HCT116 (cell line): ENCODE measurements around the gene APOH. TPM values are rescaled to one million over a fixed set of nuclear protein-coding genes. Genes with fewer than 3 reads are reported as not detected.

Experiments used
- ATAC-seq: fragments of 200-7000 bp; cut with Tn5 transposase; 2 replicates; pipeline ENCODE4 v1.9.1; 2020; ENCODE audit warnings: mild to moderate bottlenecking, moderate library complexity
- BruUV-seq: library from RNA; stranded (reverse); fragments of 400-500 nt; replicated peaks from 2 replicates; lab custom pipeline; 2021; lab: Mats Ljungman, UMichigan
- CTCF ChIA-PET: fragments of 300-600 bp; sonication (Branson Sonifier 250); formaldehyde crosslinking; loops from one replicate; lab custom pipeline; 2021; ENCODE audit warnings: antibody characterized with exemption; lab: Charles Lee
- POLR2A ChIA-PET: fragments of 300-600, 350-600 bp; sonication (Branson Sonifier 250); formaldehyde crosslinking; loops from one replicate; lab custom pipeline; 2021; ENCODE audit warnings: antibody characterized with exemption; lab: Charles Lee
- RAD21 ChIA-PET, 2 experiments: fragments of 300-600 bp; sonication (Branson Sonifier 250); formaldehyde crosslinking; loops; one replicate each; lab custom pipeline; 2023; ENCODE audit warnings: low total read pairs in 2 of 2; ENCODE audit not compliant: uncharacterized antibody in 2 of 2, unreplicated experiment in 2 of 2, low non-redundant PET in 1 of 2; lab: Charles Lee
- DNase-seq: peaks from one replicate; pipeline ENCODE4 v3.0.0-alpha.2; 2010; ENCODE audit warnings: low read depth, low spot score
- H2AFZ ChIP-seq: fragments of 200-600 bp; shearing (Covaris generic), sonication (generic); 2 replicates; pipeline ENCODE4 v1.6.1; 2017; ENCODE audit warnings: low read depth, mixed run types, mixed read lengths, antibody characterized with exemption, low read length; ENCODE audit not compliant: poor library complexity, severe bottlenecking
- H3K27ac ChIP-seq: 2 replicates; pipeline ENCODE4 v1.5.1; 2012; ENCODE audit warnings: low read depth, low read length
- H3K27me3 ChIP-seq: fragments of 200-600 bp; sonication (generic); 2 replicates; pipeline ENCODE4 v1.6.1; 2016; ENCODE audit warnings: mixed run types, low read length, mixed read lengths; ENCODE audit not compliant: insufficient read depth
- H3K36me3 ChIP-seq, 2 experiments: fragments of 200-500 bp in 1 of 2; fragments of 200-600 bp in 1 of 2; sonication (Bioruptor generic) in 1 of 2; sonication (generic) in 1 of 2; 2 replicates each; pipeline versions ENCODE4 v1.5.1 to v1.6.1; 2014 to 2016; ENCODE audit warnings: low read length in 2 of 2, inconsistent platforms in 1 of 2, mixed read lengths in 1 of 2, mixed run types in 1 of 2; ENCODE audit not compliant: insufficient read depth in 2 of 2, control insufficient read depth in 1 of 2
- H3K4me1 ChIP-seq, 2 experiments: fragments of 200-600 bp in 1 of 2; sonication (generic) in 1 of 2; 2 replicates each; pipeline versions ENCODE4 v1.5.1 to v1.6.1; 2012 to 2017; ENCODE audit warnings: low read length in 2 of 2, inconsistent platforms in 1 of 2, mild to moderate bottlenecking in 1 of 2, mixed read lengths in 1 of 2, mixed run types in 1 of 2, moderate library complexity in 1 of 2; ENCODE audit not compliant: insufficient read depth in 2 of 2, control insufficient read depth in 1 of 2
- H3K4me2 ChIP-seq: fragments of 200-600 bp; sonication (generic); 2 replicates; pipeline ENCODE4 v1.6.1; 2017; ENCODE audit warnings: mixed run types, low read length, mixed read lengths
- H3K4me3 ChIP-seq, 2 experiments: fragments of 200-600 bp in 1 of 2; sonication (generic) in 1 of 2; replicated peaks in 1 of 2; 2 replicates each; pipeline ENCODE4 v1.5.1; 2011 to 2016; ENCODE audit warnings: low read length in 2 of 2, control low read depth in 1 of 2, low read depth in 1 of 2, mild to moderate bottlenecking in 1 of 2, mixed read lengths in 1 of 2, mixed run types in 1 of 2
- H3K79me2 ChIP-seq: fragments of 200-600 bp; sonication (generic); 2 replicates; pipeline ENCODE4 v1.6.1; 2017; ENCODE audit warnings: mild to moderate bottlenecking, mixed run types, low read length, moderate library complexity, mixed read lengths; ENCODE audit not compliant: insufficient read depth
- H3K9ac ChIP-seq: fragments of 200-600 bp; sonication (generic); 2 replicates; pipeline ENCODE4 v1.6.1; 2016; ENCODE audit warnings: low read length, mixed read lengths
- H3K9me2 ChIP-seq: fragments of 200-600 bp; sonication (generic), shearing (Covaris generic); 2 replicates; pipeline ENCODE4 v1.6.1; 2017; ENCODE audit warnings: mixed run types, mild to moderate bottlenecking, moderate library complexity; ENCODE audit not compliant: insufficient read depth
- H3K9me3 ChIP-seq, 2 experiments: fragments of 200-500 bp in 1 of 2; fragments of 200-600 bp in 1 of 2; sonication (Bioruptor generic) in 1 of 2; sonication (generic) in 1 of 2; 2 replicates each; pipeline ENCODE4 v1.6.1; 2014 to 2017; ENCODE audit warnings: low read length in 2 of 2, mixed read lengths in 2 of 2, inconsistent platforms in 1 of 2, low read depth in 1 of 2, mild to moderate bottlenecking in 1 of 2, mixed run types in 1 of 2, moderate library complexity in 1 of 2; ENCODE audit not compliant: control insufficient read depth in 1 of 2, insufficient read depth in 1 of 2
- H4K20me1 ChIP-seq: fragments of 200-600 bp; sonication (generic), shearing (Covaris generic); 2 replicates; pipeline ENCODE4 v1.6.1; 2017; ENCODE audit warnings: mixed run types, mild to moderate bottlenecking, moderate library complexity; ENCODE audit not compliant: insufficient read depth
- ATF3 ChIP-seq: IDR thresholded peaks from 2 replicates; pipeline ENCODE4 v1.6.1; 2012
- CBX3 ChIP-seq: IDR thresholded peaks from 2 replicates; pipeline ENCODE4 v1.6.1; 2012; ENCODE audit warnings: low read depth
- CTCF ChIP-seq, 3 experiments: fragments of 200-600 bp in 1 of 3; sonication (generic) in 1 of 3; IDR thresholded peaks in 2 of 3; conservative IDR thresholded peaks in 1 of 3; 2 replicates each; pipeline ENCODE4 v1.5.1; 2012 to 2017; ENCODE audit warnings: low read depth in 2 of 3, low read length in 2 of 3, antibody characterized with exemption in 1 of 3, borderline replicate concordance in 1 of 3, control low read depth in 1 of 3, mild to moderate bottlenecking in 1 of 3, mixed read lengths in 1 of 3, mixed run types in 1 of 3, moderate library complexity in 1 of 3; ENCODE audit not compliant: insufficient read depth in 1 of 3
- EGR1 ChIP-seq: IDR thresholded peaks from 2 replicates; pipeline ENCODE4 v1.6.1; 2012; ENCODE audit warnings: low read depth
- ELF1 ChIP-seq: IDR thresholded peaks from 2 replicates; pipeline ENCODE4 v1.6.1; 2012; ENCODE audit warnings: low read depth, borderline replicate concordance
- EZH2 ChIP-seq: fragments of 200-600 bp; sonication (generic); IDR thresholded peaks from 2 replicates; pipeline ENCODE4 v1.6.1; 2017; ENCODE audit warnings: antibody characterized with exemption, mixed run types
- FOSL1 ChIP-seq: IDR thresholded peaks from 2 replicates; pipeline ENCODE4 v1.6.1; 2012; ENCODE audit warnings: low read depth
- JUND ChIP-seq: IDR thresholded peaks from 2 replicates; pipeline ENCODE4 v1.6.1; 2012
- MAX ChIP-seq: IDR thresholded peaks from 2 replicates; pipeline ENCODE4 v1.6.1; 2012
- POLR2A ChIP-seq: IDR thresholded peaks from 2 replicates; pipeline ENCODE4 v1.7.0; 2011; ENCODE audit warnings: borderline replicate concordance; ENCODE audit not compliant: insufficient read depth, insufficient read length; ENCODE audit errors: extremely low read depth
- REST ChIP-seq: IDR thresholded peaks from 2 replicates; pipeline ENCODE4 v1.6.1; 2012; ENCODE audit warnings: low read depth
- SIN3A ChIP-seq: IDR thresholded peaks from 2 replicates; pipeline ENCODE4 v1.6.1; 2012; ENCODE audit warnings: low read depth
- SP1 ChIP-seq: IDR thresholded peaks from 2 replicates; pipeline ENCODE4 v1.6.1; 2012; ENCODE audit warnings: low read depth
- SRF ChIP-seq: IDR thresholded peaks from 2 replicates; pipeline ENCODE4 v1.6.1; 2012; ENCODE audit warnings: low read depth
- ZBTB33 ChIP-seq: IDR thresholded peaks from 2 replicates; pipeline ENCODE4 v1.6.1; 2011; ENCODE audit warnings: mild to moderate bottlenecking, low read length, moderate library complexity; ENCODE audit not compliant: insufficient replicate concordance; ENCODE audit errors: extremely low read depth
- ZFX ChIP-seq: fragments of 450-650 bp; IDR thresholded peaks from 2 replicates; pipeline ENCODE4 v1.6.1; 2017
- ZNF274 ChIP-seq: fragments of 200-500 bp; sonication (Bioruptor generic); IDR thresholded peaks from 2 replicates; pipeline ENCODE4 v1.6.1; 2014; ENCODE audit warnings: mild to moderate bottlenecking, low read depth, low read length, inconsistent platforms
- intact Hi-C: fragments of 100-400 bp; cut with micrococcal nuclease; formaldehyde crosslinking; loops from 2 replicates; pipeline ENCODE4 v1.10.0; 2022
- total RNA-seq: library from RNA; stranded (reverse); gene quantifications from one replicate; pipeline ENCODE4 v1.2.1, GENCODE V29; 2021; ENCODE audit not compliant: unreplicated experiment

Gene APOH
- total RNA-seq, 1 experiment from 2014 or later: 1.7 TPM

GRCh38 chr17:66229783-66230538, 746 bp upstream of the APOH start:
- BruUV-seq: no TSS peak
- POLR2A ChIA-PET: no interaction called here
- DNase-seq (no peak), ATAC-seq (no peak)
- H3K36me3 ChIP-seq: no peaks in the 10 kb centered on the region
- H2AFZ ChIP-seq: no peak overlapping the region
- RAD21 ChIA-PET: no interaction called here
- CTCF ChIA-PET: no interaction called here
- TF ChIP-seq JUND (no peak), ZBTB33 (no peak), POLR2A (no peak), SP1 (no peak), EZH2 (no peak), SRF (no peak), EGR1 (no peak), CTCF (IDR thresholded peaks at IDR 0.05 in 2 of 3, conservative IDR thresholded peaks at IDR 0.05 in 1 of 3; ENCODE audit: borderline replicate concordance in 1 of 3, insufficient read depth in 1 of 3, low read depth in 2 of 3, low read length in 2 of 3) (no peak), SIN3A (no peak), FOSL1 (no peak), ELF1 (no peak), CBX3 (no peak), ZNF274 (no peak), REST (no peak), MAX (no peak), ZFX (no peak), ATF3 (no peak)
- H3K9me2 ChIP-seq: no peaks in the 10 kb centered on the region
- no peaks in the 10 kb centered on the region for H3K79me2 ChIP-seq
- H3K27me3 ChIP-seq: no peaks in the 10 kb centered on the region
- no peaks in the 10 kb centered on the region for H3K4me1 ChIP-seq
- no peak overlapping the region for H3K27ac ChIP-seq
- no peaks in the 10 kb centered on the region for H3K9me3 ChIP-seq
- H3K4me3 ChIP-seq: no peak overlapping the region
- no peaks in the 10 kb centered on the region for H4K20me1 ChIP-seq
- no peak overlapping the region for H3K4me2 ChIP-seq
- intact Hi-C loops: no loop called here
- no peak overlapping the region for H3K9ac ChIP-seq
